Raji (cell line): ENCODE data around the gene PTHLH.

Experiments
- POLR2A ChIP-seq: IDR thresholded peaks from 2 replicates; pipeline ENCODE4 v1.6.1; 2011; ENCODE audit warnings: low read depth, low read length, control low read depth; ENCODE audit not compliant: insufficient read depth

PTHLH gene

GRCh38 chr12:27964123-27964522 is 8.4 kb downstream of the PTHLH start:
- TF ChIP-seq POLR2A, result no peak

- no peak for TF ChIP-seq POLR2A
Observed at GRCh38 chr12:27960821-27961220, 11.7 kb downstream of the PTHLH start.

DNA sequence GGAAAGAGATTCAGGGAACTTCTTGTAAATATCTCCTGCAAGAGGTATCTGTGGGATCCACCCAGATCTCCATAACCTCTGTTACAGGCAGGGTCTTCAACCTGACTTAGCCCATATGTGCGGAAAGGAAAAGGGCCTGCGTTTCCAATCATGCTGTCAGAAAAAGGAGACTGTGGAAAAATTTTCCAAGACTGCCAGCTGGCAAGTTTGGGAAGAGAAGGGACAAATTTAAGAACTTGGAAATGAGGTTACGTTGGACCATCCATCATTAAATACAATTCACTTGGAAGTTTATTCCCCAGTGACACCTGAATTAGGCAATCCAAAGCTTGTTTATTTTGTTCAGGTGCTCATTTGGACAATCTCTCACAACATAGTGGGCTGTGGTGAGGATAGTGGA is 13.9 kb downstream of the PTHLH start:
- TF ChIP-seq POLR2A, result no peak

DNA sequence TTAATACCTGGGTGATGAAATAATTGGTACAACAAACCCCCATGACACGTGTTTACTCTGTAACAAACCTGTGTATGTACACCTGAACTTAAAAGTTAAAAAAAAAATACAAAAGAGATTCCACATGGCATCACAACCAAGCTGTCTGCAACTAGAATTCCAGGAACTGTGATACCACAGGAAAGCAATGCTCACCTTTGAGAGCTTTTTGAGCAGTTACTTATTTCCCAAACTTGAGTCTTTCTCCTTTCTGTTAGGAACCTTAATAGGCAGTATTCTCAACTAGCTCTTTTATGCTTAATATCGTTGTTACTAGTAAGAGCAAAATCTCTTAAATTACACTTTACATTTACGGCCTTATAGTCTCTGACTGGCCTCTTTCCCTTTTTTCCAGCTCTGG is 15.2 kb downstream of the PTHLH start:
- no peak for TF ChIP-seq POLR2A

- TF ChIP-seq POLR2A, result no peak
Observed at GRCh38 chr12:27953817-27954216, 18.7 kb downstream of the PTHLH start.

GRCh38 chr12:27953348-27953747 is 19.2 kb downstream of the PTHLH start:
- TF ChIP-seq POLR2A, result no peak

- no peak for TF ChIP-seq POLR2A
Observed at GRCh38 chr12:27952510-27952909, 20.0 kb downstream of the PTHLH start.

- TF ChIP-seq POLR2A, result no peak
Observed at GRCh38 chr12:27951898-27952297, 20.6 kb downstream of the PTHLH start.

GRCh38 chr12:27946421-27946820 is 26.1 kb downstream of the PTHLH start:
- no peak for TF ChIP-seq POLR2A

GRCh38 chr12:27940756-27941402 is 31.7 kb downstream of the PTHLH start:
- TF ChIP-seq POLR2A, result no peak

DNA sequence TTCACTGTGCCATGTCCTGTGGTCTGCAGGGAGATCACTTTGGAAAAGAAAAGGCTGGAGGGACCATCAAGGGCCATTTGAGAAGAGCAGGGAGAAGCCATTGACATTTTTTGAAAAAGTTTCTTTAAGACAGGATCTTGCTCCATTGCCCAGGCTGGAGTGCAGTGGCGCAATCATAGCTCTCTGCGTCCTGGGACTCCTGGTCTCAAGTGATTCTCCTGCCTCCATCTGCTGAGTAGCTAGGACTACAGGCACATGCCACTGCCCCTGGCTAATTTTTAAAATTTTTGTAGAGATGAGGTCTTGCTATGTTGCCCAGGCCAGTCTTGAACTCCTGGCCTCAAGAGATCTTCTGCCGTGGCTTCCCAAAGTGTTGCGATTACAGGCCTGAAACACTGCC is 32.3 kb downstream of the PTHLH start:
- TF ChIP-seq POLR2A, result no peak

GRCh38 chr12:27937768-27938167 is 34.8 kb downstream of the PTHLH start:
- TF ChIP-seq POLR2A, result no peak

- no peak for TF ChIP-seq POLR2A
Observed at GRCh38 chr12:27936196-27936595, 36.3 kb downstream of the PTHLH start.

GRCh38 chr12:27934276-27934675 is 38.3 kb downstream of the PTHLH start:
- no peak for TF ChIP-seq POLR2A

DNA sequence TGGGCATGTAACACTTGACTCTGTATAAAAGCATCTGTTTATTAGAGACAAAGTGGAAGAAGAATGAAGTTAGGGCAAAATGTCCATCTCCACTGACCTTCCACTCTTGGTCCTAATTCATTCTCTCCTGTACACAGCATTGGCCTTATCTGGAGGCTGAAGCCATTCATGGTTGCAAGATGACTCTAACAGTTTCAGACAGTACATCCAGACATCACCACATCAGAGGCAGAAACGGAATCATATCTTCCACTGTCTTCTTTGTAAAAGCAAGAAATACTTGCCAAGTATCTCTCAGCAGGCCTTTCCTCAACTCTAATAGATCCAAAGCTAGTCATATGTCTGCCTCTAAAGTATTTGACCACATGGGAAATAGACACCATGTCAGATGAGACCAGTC is 41.1 kb downstream of the PTHLH start:
- TF ChIP-seq POLR2A, result no peak

GRCh38 chr12:27927347-27927746 is 45.2 kb downstream of the PTHLH start:
- no peak for TF ChIP-seq POLR2A
